IPS DF 19.7 (cell line): Measurements from ENCODE around the gene LARP4B.

Experiments used
- DNase-seq: peaks from one replicate; pipeline ENCODE4 v3.0.0-alpha.2; 2013; ENCODE audit warnings: low read depth, low spot score

LARP4B gene

DNA sequence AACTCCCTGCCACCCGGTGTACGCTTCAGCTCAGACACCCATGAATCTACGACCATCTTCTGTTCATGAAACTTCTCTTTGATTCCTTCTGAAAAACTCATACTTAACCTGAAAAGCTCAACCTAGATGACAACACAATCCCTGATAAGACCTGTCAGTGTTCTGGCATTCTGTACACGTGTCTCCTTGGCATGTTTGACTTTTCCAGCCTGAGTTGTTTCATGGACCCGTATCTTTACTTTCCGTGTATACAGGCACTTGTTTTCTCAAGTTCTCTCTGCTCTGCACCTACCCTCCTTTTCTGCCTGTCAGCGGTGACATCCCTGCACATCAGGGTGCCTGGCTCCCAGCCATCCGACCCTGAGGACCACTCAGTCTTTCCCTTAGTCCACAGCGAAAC lies 103.3 kb downstream of the LARP4B start:
- DNase-seq, result no peak

DNA sequence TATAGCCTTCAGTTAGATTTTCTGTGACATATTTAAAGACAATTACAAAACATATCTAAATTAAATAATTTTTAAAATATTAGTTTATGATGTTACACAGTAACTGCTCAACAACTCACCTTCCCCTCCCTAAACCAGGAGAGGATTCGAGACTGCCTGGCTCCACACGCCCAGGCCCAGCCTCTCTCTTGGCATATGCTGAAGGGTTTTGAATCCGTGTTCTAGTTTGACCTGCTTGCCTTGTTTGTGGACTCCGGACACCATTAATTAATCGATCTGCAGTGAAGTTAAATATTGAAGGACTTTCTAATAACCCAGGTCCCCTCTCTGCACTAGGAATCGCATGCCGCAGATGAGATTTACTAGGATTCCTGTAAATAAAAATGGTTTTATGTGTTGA lies 106.6 kb downstream of the LARP4B start:
- DNase-seq, result no peak

DNA sequence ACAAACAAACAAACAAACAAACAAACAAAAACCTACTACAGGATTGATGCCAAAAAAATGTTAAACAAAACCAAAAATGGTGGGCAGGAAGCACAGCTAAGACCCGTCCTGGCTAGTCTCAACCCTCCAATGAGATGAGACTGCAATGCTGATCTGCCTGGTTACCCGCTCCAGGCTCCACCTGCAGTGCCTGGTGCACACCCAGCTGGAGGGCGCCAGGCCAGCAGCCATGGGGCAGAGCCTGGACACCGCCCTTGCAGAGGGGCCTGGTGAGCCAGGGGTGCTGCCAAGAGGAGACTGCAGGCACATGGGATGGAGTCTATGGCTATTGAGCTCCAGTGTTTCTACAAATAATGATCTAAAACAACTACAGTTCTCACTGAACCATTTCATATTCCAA lies 107.0 kb downstream of the LARP4B start:
- DNase-seq, result no peak

DNA sequence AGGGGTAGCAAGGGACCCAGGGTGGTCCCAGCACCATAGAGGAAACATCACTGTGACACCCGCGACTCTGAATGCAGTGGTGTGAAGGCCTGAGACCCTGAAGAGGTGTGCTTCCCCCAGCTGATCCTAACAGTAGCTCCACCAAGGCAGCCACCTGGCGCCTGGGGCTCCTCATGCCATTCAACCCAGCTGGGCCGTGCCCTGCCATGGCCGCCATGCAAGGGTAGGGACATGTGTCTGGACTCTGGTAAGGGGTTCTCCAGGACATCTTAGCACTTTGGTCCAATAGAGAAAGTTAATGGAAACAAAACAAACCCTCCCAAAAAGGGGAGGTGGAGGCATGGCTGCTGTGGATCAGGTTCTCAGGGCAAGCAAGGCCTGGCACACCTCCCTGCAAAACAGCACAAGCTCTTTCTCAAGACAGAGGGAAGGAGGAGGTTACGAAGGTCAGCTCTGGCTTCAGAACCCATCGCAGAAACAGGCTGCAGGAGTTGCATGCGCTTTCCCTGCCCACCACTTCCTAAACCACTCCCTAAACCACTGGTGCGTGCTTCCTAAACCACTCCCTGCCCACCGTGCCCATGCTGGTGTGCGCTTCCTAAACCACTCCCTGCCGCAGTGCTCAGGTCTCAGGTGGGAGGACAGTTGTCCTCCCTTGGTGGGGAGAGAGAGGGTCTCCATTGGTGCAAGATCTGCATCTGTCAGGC lies 108.7 kb downstream of the LARP4B start:
- no peak for DNase-seq

DNA sequence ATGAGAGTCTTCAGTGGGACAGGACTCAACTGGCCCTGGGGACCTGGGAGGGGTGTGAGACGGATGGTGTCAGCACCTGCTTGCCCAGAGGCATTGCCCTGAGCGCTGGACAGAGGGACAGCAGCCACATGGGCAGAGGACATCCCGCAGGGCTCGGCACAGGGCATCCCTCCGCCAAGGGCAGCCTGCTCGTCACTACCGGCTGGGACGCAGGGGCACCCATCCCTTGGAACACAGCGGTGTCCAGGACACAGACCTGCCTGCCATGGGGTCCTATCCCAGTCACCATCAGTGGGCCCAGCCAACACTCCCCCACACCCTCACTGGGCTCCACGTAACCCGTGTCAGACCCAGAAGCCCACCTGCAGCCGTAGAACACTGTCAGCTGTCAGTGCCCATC lies 109.3 kb downstream of the LARP4B start:
- DNase-seq, result no peak

DNA sequence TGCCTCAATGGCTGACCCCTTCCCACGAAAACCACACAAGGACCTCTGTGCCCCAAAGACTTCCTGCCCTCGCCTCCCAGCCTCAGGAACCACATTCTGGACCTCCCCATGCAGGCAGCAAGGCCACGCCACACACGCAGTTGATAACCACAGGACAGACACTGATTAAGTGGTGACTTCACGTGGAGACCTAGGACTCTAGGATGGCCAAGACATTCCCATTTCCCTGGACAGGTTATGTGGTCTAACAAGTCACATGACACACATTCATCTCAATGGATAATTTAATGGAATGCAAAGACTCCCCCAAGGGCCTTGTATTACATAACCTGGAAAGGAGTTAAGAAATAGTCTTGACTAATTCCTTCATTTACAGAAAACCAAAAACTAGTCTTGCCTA lies 110.2 kb downstream of the LARP4B start:
- no peak for DNase-seq

DNA sequence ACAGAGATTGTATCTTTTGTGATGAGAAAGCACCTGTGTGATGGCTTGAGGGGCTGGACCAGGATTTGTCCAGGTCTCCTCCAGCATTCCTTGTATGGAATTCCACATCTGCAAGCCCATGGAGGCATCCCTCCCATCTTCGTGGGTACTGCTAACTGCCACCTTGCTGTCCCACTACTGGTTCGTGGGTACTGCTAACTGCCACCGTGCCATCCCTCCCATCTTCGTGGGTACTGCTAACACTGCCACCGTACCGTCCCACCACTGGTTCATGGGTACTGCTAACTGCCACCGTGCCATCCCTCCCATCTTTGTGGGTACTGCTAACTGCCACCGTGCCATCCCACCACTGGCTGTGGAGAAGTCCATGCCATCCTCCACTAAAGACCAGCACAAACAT lies 111.7 kb downstream of the LARP4B start:
- DNase-seq, result no peak

DNA sequence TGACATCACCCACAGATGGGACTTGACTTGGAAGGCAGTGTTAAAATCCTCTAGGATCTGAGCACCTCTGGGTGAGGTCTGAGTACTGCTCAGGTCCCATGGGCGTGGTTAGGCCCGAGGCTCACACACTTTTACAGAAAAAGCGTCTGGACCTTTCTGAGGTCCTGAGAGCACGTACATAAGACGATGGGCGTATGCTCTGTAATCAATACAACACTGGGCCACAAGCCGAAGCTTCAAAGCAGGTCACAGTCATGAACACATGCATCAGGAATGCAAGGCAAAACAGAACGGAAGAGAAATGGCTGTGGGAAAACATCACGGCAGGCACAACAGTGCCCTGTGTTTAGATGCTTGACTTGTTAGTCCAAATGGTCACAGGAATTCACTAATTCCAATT lies 112.2 kb downstream of the LARP4B start:
- no peak for DNase-seq

DNA sequence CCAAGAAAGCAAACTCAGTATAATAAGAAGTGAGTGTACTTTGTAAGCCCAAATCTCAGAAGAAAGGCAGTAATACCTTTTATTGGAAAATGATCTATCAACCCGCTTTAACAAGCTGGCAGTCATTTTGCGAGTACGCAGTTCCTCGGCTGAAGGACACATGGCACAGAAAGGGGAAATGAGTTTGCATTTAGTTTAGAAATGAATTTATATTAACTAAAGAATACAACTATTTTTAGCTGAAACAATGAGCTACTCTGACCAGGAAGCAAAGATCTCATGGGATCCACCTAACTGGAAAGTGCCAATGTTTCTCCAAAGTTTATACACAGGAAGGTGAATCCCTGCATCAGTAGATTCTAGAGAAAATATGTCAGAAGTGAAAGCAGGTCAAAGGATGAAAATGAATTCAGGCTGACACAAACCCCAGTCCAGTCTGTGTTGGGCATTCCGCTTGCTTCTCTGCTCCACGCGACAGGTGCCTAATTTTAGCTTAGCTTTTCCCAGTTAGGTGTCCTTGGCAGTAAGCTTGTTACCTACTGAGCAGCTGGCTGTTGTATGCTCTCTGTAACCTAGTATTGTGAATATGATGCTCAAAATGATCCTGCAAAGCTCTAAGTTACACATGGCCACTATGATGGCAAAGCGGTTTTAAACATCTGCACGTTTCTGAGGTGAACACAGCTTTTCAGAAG lies 112.8 kb downstream of the LARP4B start:
- no peak for DNase-seq

DNA sequence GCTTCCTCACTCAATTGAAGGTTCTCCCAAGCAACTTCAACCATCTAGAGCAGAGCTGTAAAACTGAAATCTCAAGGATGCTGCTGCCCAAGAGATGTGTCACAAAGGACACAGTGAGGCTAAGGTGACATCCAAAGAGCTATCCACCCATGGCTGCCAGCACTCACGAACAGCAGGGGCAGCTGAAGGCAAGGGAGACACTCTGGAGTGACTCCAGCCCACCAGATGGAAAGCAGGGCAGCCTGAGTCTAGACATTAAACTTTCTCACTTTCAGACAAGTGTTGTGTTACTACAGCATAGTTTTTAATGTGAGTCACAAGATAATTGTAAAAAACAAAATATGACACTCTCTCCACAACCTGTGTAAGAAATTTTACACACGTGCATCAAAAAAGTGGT lies 113.5 kb downstream of the LARP4B start:
- no peak for DNase-seq

DNA sequence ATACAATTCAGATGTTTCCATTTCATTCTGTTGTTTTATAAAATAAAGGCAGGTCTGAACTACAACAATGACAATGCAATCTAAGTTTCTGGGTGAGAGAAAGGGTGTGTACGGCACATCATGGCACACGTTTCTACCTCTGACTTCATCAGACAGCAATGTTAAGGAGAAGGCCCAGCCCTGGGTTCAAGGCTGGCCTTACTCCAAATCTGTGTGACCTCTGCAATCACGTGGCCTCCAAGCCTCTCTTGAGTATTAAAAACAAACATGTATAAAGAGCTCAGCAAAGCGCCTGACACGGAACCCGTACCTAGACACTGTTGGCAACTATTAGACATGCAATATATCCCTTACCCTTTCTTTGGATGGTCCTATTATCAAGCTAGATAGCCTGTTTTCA lies 114.1 kb downstream of the LARP4B start:
- no peak for DNase-seq

DNA sequence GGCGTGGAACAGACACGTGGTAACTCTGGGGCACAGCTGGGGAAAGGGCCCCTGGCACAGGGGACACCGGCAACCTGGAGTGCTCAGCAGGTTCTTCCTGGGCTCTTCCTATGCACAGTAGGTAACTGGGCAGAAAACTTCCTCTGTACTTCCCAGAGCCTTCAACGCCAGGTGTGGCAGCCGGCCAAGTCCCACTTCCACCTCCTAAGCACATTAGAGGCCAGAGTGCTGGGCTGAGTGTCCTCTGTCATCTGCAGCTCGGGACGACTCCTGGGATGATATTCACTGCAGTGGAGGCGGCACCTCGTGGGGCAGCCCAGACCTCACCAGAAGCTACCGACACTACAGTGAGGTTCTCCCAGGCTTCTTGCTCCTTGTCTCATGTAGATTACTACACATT lies 114.5 kb downstream of the LARP4B start:
- DNase-seq, result no peak

DNA sequence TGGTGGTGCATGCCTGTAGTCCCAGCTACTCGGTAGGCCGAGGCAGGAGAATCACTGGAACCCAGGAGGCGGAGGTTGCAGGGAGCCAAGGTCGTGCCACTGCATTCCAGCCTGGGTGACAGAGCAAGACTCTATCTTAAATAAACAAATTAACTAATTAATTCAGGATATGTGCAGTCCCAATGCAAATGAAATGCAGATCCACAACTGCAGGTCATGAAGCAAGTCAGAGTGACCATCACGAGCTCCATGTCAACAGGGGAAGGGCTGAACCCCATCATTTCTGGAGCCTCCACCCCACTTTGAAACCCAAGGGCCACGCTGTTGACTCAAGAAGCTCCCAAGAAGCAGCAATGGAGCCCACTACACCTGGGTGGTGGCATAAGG lies 115.4 kb downstream of the LARP4B start:
- DNase-seq, result no peak

DNA sequence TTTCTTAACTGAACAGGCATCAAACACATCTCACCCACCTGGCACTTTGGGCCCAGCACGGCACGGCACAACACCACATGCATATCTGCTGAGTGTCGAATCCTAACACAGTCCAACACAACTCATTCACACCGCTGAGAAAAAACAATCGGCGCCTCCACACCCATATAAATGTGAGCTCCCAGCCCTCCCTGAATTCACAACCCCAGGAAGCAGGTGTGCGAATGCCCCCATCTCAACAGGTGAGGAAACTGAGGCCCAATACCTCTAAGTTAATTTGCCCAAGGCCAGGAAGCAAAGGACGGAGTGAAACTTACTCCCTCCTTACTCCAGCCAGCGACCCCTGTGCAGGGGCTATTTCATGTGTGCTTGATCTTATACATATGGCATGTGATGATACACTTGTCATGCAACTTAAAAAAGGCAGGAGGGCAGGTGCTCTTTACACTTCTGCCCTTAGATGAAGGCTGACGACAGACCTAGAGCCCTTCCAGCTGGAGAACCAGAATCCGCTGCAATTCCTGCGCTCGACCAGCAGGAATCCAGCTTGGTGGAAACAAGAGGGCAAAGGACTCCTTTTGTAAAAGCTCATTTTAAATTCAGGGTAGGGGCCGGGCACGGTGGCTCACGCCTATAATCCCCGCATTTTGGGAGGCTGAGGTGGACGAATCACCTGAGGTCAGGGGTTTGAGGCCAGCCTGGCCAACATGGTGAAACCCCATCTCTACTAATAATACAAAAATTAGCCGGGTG lies 116.0 kb downstream of the LARP4B start:
- no peak for DNase-seq

DNA sequence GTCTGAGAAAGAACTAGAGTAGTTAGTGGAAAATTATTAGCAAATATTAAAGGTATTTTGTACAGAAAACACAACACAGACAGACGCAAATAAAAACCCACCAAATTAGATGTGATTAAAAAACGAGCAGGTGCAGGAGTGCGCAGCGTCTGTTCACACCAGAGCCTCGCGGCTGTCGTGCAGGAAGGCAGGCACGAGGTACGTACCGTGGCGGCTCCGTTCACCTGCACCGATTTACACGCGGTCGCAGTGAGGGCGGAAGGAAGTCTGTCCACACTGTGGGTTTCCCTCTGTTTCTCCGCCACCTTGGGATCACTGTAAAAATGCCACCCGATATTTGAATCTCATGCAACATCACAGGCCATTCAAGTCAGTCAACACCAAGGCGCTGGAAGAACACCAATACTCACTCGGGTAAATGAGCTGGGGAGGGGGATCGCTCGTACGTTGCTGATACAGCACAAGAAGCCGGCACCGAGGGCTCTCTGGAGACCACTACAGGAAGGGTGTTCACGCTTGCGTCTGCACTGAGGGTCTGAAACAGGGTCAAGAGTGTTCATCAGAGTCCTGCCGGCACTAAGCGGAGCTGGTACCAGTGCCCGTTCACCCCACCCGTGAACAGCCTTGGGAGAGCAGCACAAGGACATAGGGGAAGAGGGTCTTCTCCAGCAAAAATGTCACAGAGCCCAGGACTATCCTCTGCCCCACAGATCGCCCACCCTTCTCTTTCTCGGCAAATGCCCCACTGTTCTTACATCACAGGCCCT lies 116.8 kb downstream of the LARP4B start:
- DNase-seq, result no peak

DNA sequence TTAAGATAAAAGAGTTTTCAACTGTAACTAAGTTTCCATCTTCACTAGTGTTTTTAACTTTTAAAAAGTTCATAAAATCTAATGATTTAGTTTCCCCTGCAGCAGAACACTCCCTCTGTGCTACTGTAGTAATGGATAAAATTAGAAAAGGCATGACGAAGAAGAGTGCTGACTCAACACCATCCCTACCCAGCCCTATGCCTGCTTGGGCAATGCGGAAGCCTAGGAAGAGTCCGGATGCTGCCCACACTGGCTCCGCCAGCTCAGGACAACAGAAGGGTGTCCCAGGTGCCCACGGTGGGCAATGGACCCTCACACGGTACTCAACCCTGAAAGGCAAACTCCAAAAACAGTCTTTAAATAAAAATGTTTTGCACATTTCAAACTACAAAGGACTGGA lies 118.2 kb downstream of the LARP4B start:
- no peak for DNase-seq

DNA sequence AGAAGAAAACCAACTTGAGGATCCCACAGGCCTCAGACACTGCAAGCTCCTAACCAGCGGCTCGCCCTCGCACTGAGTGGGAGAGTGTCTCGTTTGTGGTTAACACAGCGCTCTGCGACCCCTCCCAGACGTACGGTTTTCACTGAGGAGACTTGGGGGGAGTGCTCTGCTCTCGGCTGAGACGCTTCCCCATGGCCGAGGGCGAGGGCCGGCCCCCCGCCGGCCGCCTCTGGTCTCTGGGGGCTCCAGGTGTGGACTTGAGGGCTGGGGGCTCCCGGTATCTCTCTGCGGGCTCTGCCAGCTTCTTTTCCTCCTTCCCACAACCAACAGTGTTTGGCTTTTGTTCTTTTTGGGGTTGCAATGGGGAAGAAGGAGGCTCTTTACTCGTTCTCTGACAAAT lies 118.7 kb downstream of the LARP4B start:
- no peak for DNase-seq

DNA sequence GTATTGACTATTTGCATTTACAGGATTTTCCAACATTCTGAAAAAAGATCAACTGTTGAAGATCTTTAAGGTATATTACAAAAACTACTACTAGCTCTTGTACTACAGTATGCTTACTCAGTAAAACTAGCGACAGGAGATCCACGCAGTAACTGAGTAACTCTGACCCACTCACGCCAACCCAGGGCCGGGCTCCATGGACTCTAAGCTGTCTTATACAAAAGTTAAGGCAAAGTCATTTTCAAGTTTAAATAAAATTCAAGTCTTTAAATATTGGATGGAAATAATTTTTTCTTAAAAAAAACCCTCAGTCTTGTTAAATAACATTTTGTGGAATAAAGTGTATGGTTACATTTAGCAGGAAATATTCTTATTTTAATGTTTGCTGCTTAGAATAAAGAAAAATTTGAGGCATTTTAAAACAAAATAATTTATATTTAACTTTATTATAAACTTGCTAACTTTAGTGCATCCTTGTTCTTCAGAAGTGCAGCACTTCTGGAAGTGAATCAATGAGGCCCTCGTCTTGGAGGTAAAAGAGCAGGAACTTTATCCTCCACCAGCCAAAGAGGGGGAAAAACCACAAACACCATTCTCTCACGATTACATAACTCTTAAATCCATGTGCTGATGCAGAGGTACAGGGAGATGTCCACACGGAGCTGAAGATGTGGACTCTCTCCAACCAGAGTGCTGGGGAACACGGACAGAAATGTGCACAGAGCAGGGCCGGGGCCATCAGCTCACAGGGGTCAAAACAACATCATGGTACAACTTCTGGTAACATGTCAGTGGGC lies 119.9 kb downstream of the LARP4B start:
- DNase-seq, result no peak

DNA sequence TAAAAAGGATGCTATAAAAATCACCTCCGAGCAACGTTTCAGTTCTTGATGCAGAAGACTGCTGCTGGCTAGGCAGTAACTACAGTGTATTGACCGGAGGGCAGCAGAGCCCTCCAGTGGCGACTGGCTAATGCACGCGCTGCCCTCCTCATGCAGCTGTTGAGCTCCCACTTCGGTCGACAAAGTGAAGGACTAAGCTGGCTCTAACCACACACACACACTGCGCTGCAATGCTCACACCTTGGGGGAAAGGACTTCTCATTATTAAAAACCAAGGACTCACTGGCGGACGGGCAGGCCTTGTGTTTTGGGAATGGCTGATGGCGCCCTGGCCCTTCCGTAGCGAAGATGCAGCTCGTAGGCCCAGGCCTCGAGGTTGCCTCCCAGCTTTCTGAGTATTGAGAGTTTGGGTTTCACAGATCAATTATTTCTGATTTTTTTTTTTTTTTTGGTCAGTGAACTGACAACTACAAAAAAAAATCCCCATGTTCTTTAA lies 121.1 kb downstream of the LARP4B start:
- no peak for DNase-seq

DNA sequence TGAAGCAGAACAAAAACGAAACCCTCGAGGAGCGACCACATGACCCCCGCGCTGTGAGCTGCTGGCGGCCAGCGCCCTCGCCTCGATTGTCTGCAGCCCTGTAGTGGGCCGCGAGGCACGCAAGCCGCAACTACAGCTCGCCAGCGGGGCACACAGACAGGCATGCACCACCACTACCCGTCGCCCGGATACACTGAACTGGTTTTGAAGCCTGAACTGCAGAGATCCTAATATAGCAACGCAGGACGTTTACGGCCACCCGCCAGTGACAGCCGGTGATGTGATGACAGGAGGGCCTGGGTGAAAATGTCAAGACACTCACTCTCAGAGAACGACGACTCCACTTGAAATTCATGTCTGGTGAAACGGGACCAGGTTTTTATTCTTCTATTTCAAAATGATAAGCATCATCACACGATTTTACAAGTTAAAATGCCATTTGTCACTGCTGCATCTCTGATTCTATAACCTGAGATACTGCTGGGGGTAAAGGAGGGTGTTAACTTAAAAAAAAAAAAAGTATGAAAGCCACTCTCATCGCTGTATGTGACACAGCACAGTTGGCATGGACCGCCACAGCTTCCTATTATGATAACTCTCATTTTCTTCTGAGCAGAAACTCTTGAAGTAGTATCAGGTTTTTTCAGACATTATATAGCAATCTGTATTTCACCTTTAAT lies 121.7 kb downstream of the LARP4B start:
- DNase-seq, result no peak

DNA sequence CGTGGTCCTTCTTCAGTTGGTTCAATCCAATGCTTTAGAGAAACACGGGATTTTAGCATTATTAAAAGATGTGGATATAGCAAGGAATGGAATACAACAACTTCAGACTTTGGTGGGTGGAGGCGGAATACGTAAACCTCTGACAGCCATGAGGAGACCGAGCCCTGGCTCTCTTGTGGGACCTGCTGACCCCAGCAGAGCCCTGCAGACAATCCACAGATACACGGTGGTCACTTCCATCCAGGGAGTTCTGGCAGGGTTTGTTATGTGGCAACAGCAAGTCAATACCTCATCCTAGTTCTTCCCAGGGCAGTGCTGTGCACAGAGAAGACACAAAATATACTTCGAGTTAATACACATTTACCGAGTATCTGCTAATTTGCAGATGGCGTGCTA lies 123.5 kb downstream of the LARP4B start:
- DNase-seq, result no peak
